T-cell (primary cell): ENCODE measurements around the gene COL8A2. TPM values are rescaled to one million over a fixed set of nuclear protein-coding genes. Genes with fewer than 3 reads are reported as not detected.

Experiments used
- ATAC-seq, 4 experiments: fragments of 200-7000 bp in 3 of 4; fragments of 150-1000 bp in 1 of 4; cut with Tn5 transposase; replicated peaks in 1 of 4; 1 replicate in 3 of 4; 2 replicates in 1 of 4; pipeline ENCODE4 v1.10.0; 2021; ENCODE audit warnings: moderate library complexity in 3 of 4, mild to moderate bottlenecking in 2 of 4, moderate number of reproducible peaks in 1 of 4
- CTCF ChIA-PET, 2 donors: fragments of 300-600 bp; sonication (Branson Sonifier 250); formaldehyde crosslinking; loops; one replicate each; lab custom pipeline; 2022; ENCODE audit warnings: antibody characterized with exemption in 2 of 2; lab: Charles Lee
- POLR2A ChIA-PET, 2 donors: fragments of 300-600 bp; sonication (Branson Sonifier 250); formaldehyde crosslinking; loops; one replicate each; lab custom pipeline; 2022; ENCODE audit warnings: antibody characterized with exemption in 2 of 2; lab: Charles Lee
- DNase-seq, 35 experiments: peaks; one replicate each; pipeline versions ENCODE4 v3.0.0 to v3.0.0-alpha.2; 2013 to 2023
- H3K27ac ChIP-seq: one replicate; pipeline ENCODE4 v1.5.1; 2013; ENCODE audit warnings: low read length
- H3K27me3 ChIP-seq, 2 experiments: replicated peaks in 1 of 2; 1 replicate in 1 of 2; 2 replicates in 1 of 2; pipeline versions ENCODE4 v1.6.1 to v1.7.0; 2013; ENCODE audit warnings: low read length in 1 of 2, mixed read lengths in 1 of 2; ENCODE audit not compliant: control insufficient read depth in 2 of 2, insufficient read depth in 2 of 2; ENCODE audit errors: extremely low read depth in 1 of 2
- H3K36me3 ChIP-seq, 2 donors: 1 replicate in 1 of 2; 2 replicates in 1 of 2; pipeline versions ENCODE4 v1.6.1 to v1.7.0; 2013; ENCODE audit warnings: low read length in 1 of 2; ENCODE audit not compliant: control insufficient read depth in 2 of 2, insufficient read depth in 1 of 2; ENCODE audit errors: extremely low read depth in 1 of 2
- H3K4me1 ChIP-seq, 2 experiments: 1 replicate in 1 of 2; 2 replicates in 1 of 2; pipeline versions ENCODE4 v1.6.1 to v1.7.0; 2013; ENCODE audit warnings: low read length in 2 of 2, mixed read lengths in 1 of 2; ENCODE audit not compliant: insufficient read depth in 2 of 2, control insufficient read depth in 1 of 2; ENCODE audit errors: extremely low read depth in 1 of 2
- H3K4me3 ChIP-seq, 2 donors: 1 replicate in 1 of 2; 2 replicates in 1 of 2; pipeline versions ENCODE4 v1.5.1 to v1.7.0; 2013; ENCODE audit warnings: mild to moderate bottlenecking in 2 of 2, low read length in 1 of 2, moderate library complexity in 1 of 2; ENCODE audit not compliant: control insufficient read depth in 1 of 2; ENCODE audit errors: extremely low read depth in 1 of 2
- H3K9me3 ChIP-seq: 2 replicates; pipeline ENCODE4 v1.7.0; 2013
- H3K27ac Mint-ChIP-seq, 2 donors: one replicate each; pipeline ENCODE4 v1.8.0; 2020 to 2021; ENCODE audit warnings: mild to moderate bottlenecking in 2 of 2, mixed read lengths in 2 of 2
- H3K27me3 Mint-ChIP-seq, 2 donors: one replicate each; pipeline ENCODE4 v1.8.0; 2021 to 2022; ENCODE audit warnings: mixed read lengths in 2 of 2
- H3K36me3 Mint-ChIP-seq: one replicate; pipeline ENCODE4 v1.8.0; 2021; ENCODE audit warnings: mixed read lengths
- H3K4me1 Mint-ChIP-seq, 3 donors: one replicate each; pipeline ENCODE4 v1.8.0; 2020 to 2022; ENCODE audit warnings: mixed read lengths in 3 of 3, mild to moderate bottlenecking in 1 of 3
- H3K4me3 Mint-ChIP-seq, 3 donors: one replicate each; pipeline ENCODE4 v1.8.0; 2020 to 2022; ENCODE audit warnings: mild to moderate bottlenecking in 3 of 3, mixed read lengths in 3 of 3, moderate library complexity in 3 of 3
- H3K9me3 Mint-ChIP-seq, 3 donors: one replicate each; pipeline ENCODE4 v1.8.0; 2020 to 2022; ENCODE audit warnings: mixed read lengths in 3 of 3
- WGBS: methylation state at CpG from one replicate; pipeline ENCODE4 v1.1.5; 2013; ENCODE audit warnings: missing lambda C conversion rate; ENCODE audit not compliant: insufficient coverage; 5-methylcytosine and 5-hydroxymethylcytosine counted together
- total RNA-seq, 35 experiments: library from RNA in 6 of 35; stranded (reverse) in 6 of 35; fragments of 120-200 nt in 1 of 35; gene quantifications; one replicate each; pipeline versions ENCODE4 v1.2.1 to v1.2.4 and lab custom pipeline; 2013 to 2026

Gene COL8A2
- total RNA-seq, 5 donors from 2014 or later (not counting 1 experiment from before 2014, with no cell fraction given), result 0.08 to 0.15 (median 0.09) TPM; not detected in 1

- WGBS, result 96% methylated on average over 32 of the region's 33 CpGs
- H3K36me3 ChIP-seq, result peaks cover 2 to 33% of the 10 kb centered on the region in 2 donors
- Mint-ChIP-seq H3K36me3 (peaks cover 5% of the 10 kb centered on the region), H3K4me3 (no peak overlapping the region), H3K27me3 (no peaks in the 10 kb centered on the region), H3K27ac (no peak overlapping the region), H3K4me1 (peaks cover 0 to 9% (median 2%) of the 10 kb centered on the region in 3 donors), H3K9me3 (no peaks in the 10 kb centered on the region)
- ChIA-PET POLR2A (interaction anchor here in 1 of 2 donors (0.6 kb wide), 1 partner anchor 212 kb away, joined by 3 read pairs; no protein-coding TSS in a partner anchor), CTCF (interaction anchor here in 1 of 2 donors (0.6 to 1.0 kb wide), 2 partner anchors 11 to 188 kb away, joined by 3 to 5 read pairs; no protein-coding TSS in a partner anchor)
- ATAC-seq, result no peak
- H3K27me3 ChIP-seq, result no peaks in the 10 kb centered on the region
- no peak overlapping the region for H3K4me3 ChIP-seq
- no peak overlapping the region for H3K27ac ChIP-seq
- H3K4me1 ChIP-seq, result peaks cover 0 to 13% of the 10 kb centered on the region in 2 experiments
- no peaks in the 10 kb centered on the region for H3K9me3 ChIP-seq
- no peak for DNase-seq
Observed at GRCh38 chr1:36097693-36098585, 27.1 kb downstream of the COL8A2 start.

- Mint-ChIP-seq H3K27me3 (no peaks in the 10 kb centered on the region), H3K36me3 (peaks cover 14% of the 10 kb centered on the region), H3K27ac (no peak overlapping the region), H3K9me3 (no peaks in the 10 kb centered on the region), H3K4me1 (peaks cover 0 to 15% (median 6%) of the 10 kb centered on the region in 3 donors), H3K4me3 (no peak overlapping the region)
- Histone ChIP-seq H3K9me3 (no peaks in the 10 kb centered on the region), H3K27ac (no peak overlapping the region), H3K4me3 (no peak overlapping the region), H3K4me1 (peaks cover 0 to 14% of the 10 kb centered on the region in 2 experiments), H3K27me3 (no peaks in the 10 kb centered on the region), H3K36me3 (peaks cover 2 to 45% of the 10 kb centered on the region in 2 donors)
- CTCF ChIA-PET, result interaction anchor here (0.8 to 1.0 kb wide), 2 partner anchors 189 kb away, joined by 3 to 5 read pairs; no protein-coding TSS in a partner anchor
- ATAC-seq, result no peak
- POLR2A ChIA-PET, result interaction anchor here in 1 of 2 donors (0.6 kb wide), 2 partner anchors 213 to 290 kb away, joined by 3 read pairs; no protein-coding TSS in a partner anchor
- 84% methylated on average over 9 of the region's 16 CpGs for WGBS
- no peak for DNase-seq
Observed at GRCh38 chr1:36096500-36097432, 28.3 kb downstream of the COL8A2 start.

GRCh38 chr1:36095760-36096405 is 29.1 kb downstream of the COL8A2 start:
- POLR2A ChIA-PET, result no interaction called here
- Histone ChIP-seq H3K4me3 (no peak overlapping the region), H3K27ac (no peak overlapping the region), H3K4me1 (peaks cover 0 to 23% of the 10 kb centered on the region in 2 experiments), H3K27me3 (no peaks in the 10 kb centered on the region), H3K9me3 (no peaks in the 10 kb centered on the region), H3K36me3 (peaks cover 6 to 52% of the 10 kb centered on the region in 2 donors)
- H3K27ac Mint-ChIP-seq, result no peak overlapping the region
- no peak for DNase-seq
- peaks cover 14% of the 10 kb centered on the region for H3K36me3 Mint-ChIP-seq
- WGBS, result 100% methylated on average over 8 of the region's 15 CpGs
- no peak overlapping the region for H3K4me3 Mint-ChIP-seq
- H3K27me3 Mint-ChIP-seq, result no peaks in the 10 kb centered on the region
- H3K4me1 Mint-ChIP-seq, result peaks cover 5 to 18% (median 13%) of the 10 kb centered on the region in 3 donors
- no peaks in the 10 kb centered on the region for H3K9me3 Mint-ChIP-seq
- ATAC-seq, result no peak
- CTCF ChIA-PET, result interaction anchor here (0.7 to 1.1 kb wide), 2 partner anchors 14 to 129 kb away, joined by 3 read pairs; partner anchors contain the start of gene THRAP3 (in 1 of the 2)

- H3K9me3 ChIP-seq, result no peaks in the 10 kb centered on the region
- peaks cover 12 to 20% (median 17%) of the 10 kb centered on the region in 3 donors for H3K4me1 Mint-ChIP-seq
- CTCF ChIA-PET, result interaction anchor here (1.1 to 1.5 kb wide), 2 partner anchors 94 to 130 kb away, joined by 3 to 4 read pairs; partner anchors contain the start of gene THRAP3 (in 1 of the 2)
- H3K36me3 Mint-ChIP-seq, result peaks cover 14% of the 10 kb centered on the region
- no peaks in the 10 kb centered on the region for H3K9me3 Mint-ChIP-seq
- H3K36me3 ChIP-seq, result peaks cover 6 to 52% of the 10 kb centered on the region in 2 donors
- H3K4me3 Mint-ChIP-seq, result no peak overlapping the region
- H3K4me3 ChIP-seq, result no peak overlapping the region
- H3K27ac Mint-ChIP-seq, result no peak overlapping the region
- no peak for DNase-seq
- ATAC-seq, result no peak
- POLR2A ChIA-PET, result interaction anchor here in 1 of 2 donors (0.6 kb wide), 1 partner anchor 216 kb away, joined by 3 read pairs; no protein-coding TSS in a partner anchor
- no peak overlapping the region for H3K27ac ChIP-seq
- 91% methylated on average over 7 of the region's 8 CpGs for WGBS
- peaks cover 3 to 28% of the 10 kb centered on the region in 2 experiments for H3K4me1 ChIP-seq
- no peaks in the 10 kb centered on the region for H3K27me3 Mint-ChIP-seq
- H3K27me3 ChIP-seq, result no peaks in the 10 kb centered on the region
Observed at GRCh38 chr1:36094621-36095061, 30.4 kb downstream of the COL8A2 start.

DNA sequence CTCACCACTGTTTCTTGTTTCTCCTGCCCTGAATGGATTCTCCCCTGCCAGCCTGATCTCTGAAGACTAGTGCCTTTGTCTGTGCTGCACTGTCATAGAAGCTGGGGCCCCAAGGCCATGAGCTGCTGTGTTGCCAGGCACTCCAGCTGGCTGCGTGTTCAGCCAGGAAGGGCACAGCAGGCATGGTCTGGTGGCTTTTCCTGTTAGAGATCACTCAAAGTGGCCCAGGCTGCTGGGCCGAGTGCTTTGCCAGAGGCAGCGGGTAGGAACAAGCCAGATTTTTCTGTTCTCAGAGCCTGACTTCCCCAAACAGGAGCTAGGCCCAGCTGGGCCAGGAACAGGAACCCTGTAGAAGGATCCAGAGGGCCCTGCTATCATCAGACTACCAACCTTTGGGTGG is 31.1 kb downstream of the COL8A2 start:
- Histone ChIP-seq H3K4me3 (no peak overlapping the region), H3K27ac (no peak overlapping the region), H3K36me3 (peaks cover 6 to 52% of the 10 kb centered on the region in 2 donors), H3K4me1 (peaks cover 8 to 31% of the 10 kb centered on the region in 2 experiments), H3K9me3 (no peaks in the 10 kb centered on the region), H3K27me3 (no peaks in the 10 kb centered on the region)
- CTCF ChIA-PET, result interaction anchor here in 1 of 2 donors (1.5 kb wide), 1 partner anchor 94 kb away, joined by 4 read pairs; no protein-coding TSS in a partner anchor
- DNase-seq, result peak in 1 of 35 experiments; percentile 11
- 89% methylated on average over 1 of the region's 3 CpGs for WGBS
- ATAC-seq, result no peak
- POLR2A ChIA-PET, result no interaction called here
- H3K9me3 Mint-ChIP-seq, result no peaks in the 10 kb centered on the region
- peak overlapping the region in 1 of 2 donors; percentile 22 for H3K27ac Mint-ChIP-seq
- no peak overlapping the region for H3K4me3 Mint-ChIP-seq
- peaks cover 17 to 24% (median 22%) of the 10 kb centered on the region in 3 donors for H3K4me1 Mint-ChIP-seq
- peaks cover 14% of the 10 kb centered on the region for H3K36me3 Mint-ChIP-seq
- no peaks in the 10 kb centered on the region for H3K27me3 Mint-ChIP-seq
